ENCODE results near the gene PWWP2B.

The PWWP2B gene

DNA sequence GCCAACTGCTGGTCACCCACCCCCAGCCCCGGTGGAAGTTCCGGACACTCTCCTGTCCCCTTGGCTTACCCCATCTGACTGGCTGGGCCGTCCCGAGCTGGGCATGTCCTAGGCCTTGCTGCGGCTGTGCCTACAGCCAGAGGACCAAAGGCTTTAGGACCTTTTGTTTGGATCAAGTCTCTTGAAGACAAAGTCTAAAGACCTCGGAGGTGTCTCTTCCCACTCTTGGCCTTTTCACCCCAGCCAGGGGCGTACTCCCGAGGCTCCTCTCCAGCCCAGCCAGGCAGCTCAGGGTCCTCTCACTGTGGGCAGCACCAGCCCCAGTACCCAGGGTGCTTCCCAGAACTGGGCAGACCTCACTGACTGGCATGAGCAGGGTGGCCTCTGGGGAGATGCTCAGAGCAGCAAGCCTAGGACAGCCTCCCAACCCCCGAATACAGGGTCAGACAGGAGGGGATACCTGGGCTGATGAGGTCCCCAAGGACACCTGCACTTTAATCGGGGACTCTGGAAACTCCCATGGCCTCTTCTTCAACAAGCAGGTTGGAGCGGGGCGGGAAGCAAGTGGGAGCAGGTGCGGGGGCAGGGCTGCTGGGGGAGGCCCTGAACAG is 2.7 kb upstream of the PWWP2B start:
- no peak for DNase-seq (ENCODE audit: low read depth in 2 of 2)

GRCh38 chr10:132394936-132395703 is 1.9 kb upstream of the PWWP2B start:
- no peak for DNase-seq (ENCODE audit: low read depth in 2 of 2)

DNA sequence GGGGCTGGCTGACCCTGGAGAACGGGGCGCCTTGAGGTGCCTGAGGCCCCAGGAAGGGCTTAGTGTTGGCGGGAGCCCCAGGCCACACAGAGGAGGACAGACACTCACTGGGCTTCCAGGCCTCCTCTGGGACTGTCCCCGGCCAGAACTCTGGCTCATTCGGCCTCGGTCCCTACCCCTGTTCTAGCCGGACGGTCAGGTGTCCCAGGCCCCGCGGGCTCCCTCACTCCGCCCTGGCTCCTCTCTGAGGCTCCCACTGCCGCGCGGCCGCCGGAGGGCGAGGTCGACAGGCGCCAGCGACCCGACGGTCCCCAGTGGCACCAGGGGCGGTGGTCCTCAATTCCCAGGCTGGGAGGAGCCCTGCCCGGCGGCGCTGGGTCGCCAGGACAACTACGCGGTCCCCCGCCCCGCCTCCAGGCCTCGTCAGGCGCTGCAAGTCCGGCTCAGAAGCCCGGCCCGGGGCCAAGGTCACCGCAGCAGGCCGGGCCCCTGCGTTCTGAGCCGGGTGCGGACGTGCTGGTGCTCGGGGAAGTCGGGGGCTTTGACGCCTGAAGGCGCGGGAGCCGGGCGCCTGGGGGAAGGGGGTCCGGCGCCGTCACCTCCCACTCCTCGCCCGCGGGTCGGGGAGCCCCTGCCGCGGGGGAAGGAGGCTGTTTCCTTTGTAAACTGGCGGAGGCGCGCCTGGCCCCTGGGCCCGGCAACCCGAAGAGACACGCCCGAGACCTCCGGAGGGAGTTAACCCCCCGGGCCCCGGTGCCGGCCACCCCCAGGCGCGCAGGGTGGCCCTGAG is 1.1 kb upstream of the PWWP2B start:
- DNase-seq (ENCODE audit: low read depth in 2 of 2) = no peak

DNA sequence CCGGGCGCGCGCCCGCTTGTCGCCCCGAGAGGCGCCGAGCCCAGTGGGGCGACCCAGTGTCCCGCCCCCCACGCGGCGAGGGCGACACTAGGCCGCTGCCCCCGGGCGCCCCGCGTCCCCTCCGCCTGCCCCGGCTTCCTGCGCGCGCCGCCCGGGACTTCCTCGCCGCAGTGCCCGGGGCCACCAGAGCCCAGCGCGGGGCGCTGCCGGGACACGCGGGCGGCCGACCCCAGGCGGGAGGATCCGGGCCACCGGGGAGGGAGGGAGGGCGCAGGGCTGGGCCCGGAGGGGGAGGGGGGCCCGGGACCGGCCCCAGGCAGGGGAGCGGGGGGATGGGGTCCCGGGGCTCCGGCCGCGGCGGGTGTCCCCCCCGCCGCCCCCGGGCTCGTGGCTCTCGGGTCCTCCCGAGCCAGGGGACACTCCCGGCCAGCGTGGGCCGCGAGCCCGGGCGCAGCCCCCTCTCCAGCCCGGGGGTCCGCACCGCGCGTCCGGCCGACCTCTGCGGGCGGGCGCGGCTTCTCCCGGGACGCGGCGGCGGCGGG is 435 bp upstream of the PWWP2B start:
- no peak for DNase-seq (ENCODE audit: low read depth in 2 of 2)

DNA sequence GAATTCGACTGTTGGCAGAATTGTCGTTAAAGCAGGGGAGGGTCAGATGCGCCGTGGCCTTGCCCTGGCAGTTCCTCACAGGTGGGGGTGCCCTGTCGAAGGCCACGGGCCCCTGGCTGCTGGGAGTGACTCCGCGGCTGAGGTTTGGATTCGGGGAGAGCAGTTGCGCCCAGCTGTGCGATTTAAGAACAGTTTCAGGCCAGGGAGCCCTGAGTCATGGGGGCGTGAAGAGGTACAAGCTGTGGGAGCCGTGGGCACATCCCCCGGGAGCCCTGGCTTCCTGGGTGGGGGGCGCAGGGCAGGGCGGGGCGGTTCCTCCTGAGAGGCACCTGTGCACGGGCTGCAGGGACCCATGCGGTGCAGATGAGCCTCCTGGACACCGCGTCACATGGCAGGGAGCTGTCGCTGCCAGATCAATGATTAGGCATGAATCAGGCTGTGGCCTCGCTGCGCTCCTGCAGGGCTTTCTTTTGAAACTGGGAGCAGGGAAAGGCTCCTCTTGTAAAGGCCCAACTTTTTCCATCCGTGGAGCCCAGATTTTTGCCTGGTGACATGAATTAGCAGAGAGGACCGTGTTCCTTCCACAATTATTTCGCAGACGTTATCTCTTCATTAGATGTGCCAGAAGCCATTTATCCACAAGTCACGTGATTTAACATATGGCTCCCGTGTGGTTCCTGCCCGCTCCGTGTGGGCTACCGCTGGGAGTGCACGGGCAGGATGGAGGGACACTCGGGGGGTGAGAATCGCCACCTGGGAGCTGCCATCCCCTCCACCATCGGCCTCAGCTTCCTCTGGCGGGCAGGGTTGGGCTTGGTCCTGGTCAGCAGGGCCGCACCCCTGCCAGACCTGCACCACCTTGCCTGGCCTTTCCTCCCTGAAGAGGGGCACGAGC is 918 bp downstream of the PWWP2B start:
- peak in 1 of 2 donors; percentile 38 for DNase-seq (ENCODE audit: low read depth in 2 of 2)

- DNase-seq (ENCODE audit: low read depth in 2 of 2) = no peak
Measured at GRCh38 chr10:132398566-132398991, 1.6 kb downstream of the PWWP2B start.

DNA sequence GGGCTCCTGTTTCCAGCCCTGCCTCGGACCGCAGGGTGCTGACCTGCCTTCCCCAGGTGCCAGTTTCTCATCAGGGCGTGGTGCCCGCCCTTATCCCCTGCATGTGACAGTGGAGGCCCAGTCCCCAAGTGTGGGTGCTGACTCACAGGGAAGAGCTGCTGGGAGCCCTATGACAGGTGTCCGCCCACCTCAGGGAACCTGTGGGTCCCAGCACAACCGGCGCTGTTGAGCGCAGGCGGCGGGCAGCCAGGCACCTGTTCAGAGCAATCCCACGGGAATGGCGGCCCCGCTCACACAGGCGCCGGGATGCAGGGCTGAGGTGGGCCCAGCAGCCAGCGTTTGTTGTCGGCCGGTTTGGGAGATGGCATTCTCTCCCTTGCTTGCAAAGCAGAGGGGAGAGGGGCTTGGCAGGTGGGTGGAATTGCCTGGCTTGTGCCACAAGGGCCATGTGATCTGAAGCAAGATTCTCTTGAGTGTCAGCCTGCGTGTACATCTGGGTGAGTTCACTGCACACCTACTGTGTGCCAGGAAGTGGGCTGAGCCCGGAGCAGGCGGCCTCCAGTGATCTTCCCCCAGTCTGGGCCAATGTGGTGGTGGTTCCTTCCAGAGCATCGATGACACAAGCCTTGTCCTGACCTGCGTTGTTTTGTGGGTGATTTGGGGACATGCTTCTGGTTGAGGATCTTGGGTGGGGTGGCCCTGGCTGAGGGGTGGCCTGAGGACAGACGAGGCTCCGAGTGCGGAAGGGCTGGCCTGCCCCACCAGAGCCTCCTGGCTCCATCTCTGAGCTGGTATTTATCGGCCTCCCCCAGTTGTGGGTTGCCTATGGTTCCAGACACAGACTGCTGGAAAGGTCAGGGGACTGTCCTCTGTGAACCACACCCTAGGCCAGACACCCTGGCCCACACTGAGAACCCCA is 2.4 kb downstream of the PWWP2B start:
- no peak for DNase-seq (ENCODE audit: low read depth in 2 of 2)

DNA sequence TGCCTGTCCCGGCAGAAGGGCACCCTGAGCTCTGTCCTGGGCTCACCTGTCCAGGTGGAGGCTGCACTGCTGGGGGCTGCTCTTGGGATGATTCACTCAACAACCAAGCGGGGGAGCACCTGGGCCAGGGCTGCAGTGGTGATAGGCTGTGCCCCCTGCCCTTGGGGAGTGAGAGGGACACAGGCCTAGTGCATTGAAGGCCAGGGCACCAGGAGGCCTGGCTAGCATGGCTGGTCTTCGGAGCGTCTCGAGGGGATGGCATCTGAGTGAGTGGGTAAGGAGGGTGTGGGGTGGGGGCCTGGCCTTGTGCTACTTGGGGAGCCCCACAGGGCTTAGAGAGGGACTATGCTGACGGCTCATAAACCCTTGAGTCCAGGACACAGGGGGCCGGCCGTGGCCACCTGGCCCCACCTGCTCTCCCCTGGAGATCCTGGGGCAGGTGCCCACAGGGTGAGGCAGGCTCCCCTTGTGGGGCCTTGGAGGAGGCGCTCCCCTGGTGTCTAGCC is 3.1 kb downstream of the PWWP2B start:
- no peak for DNase-seq (ENCODE audit: low read depth in 2 of 2)

DNA sequence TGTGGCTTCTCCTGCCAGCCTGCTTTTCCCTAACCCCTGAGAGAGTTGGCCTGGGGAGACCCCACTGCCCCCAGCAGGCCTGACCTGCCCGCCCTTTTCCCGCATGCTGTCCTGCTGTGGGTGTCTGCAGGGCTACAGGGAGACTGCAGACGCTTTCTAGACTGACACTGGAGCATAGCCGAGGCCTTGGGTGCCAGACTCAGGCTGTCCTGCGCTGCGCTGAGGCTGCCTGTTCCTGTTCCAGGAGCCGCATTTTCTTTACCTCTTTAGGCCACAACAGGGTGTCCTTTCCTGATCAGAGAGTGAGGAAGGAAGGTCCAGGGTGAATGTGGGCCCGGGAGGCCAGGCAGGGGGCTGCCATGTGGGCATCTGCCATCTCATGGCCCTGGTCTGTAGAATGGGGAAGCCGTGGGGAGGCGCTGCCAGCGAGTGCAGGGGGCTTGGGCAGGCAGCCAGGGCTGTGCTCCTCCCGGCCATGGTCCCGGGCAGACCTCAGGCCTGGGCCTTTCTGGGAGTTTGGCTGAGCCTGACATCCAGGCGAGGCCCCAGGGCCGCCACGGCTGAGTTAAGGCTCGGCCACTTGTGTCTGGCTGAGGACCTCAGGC is 3.6 kb downstream of the PWWP2B start:
- no peak for DNase-seq (ENCODE audit: low read depth in 2 of 2)

DNA sequence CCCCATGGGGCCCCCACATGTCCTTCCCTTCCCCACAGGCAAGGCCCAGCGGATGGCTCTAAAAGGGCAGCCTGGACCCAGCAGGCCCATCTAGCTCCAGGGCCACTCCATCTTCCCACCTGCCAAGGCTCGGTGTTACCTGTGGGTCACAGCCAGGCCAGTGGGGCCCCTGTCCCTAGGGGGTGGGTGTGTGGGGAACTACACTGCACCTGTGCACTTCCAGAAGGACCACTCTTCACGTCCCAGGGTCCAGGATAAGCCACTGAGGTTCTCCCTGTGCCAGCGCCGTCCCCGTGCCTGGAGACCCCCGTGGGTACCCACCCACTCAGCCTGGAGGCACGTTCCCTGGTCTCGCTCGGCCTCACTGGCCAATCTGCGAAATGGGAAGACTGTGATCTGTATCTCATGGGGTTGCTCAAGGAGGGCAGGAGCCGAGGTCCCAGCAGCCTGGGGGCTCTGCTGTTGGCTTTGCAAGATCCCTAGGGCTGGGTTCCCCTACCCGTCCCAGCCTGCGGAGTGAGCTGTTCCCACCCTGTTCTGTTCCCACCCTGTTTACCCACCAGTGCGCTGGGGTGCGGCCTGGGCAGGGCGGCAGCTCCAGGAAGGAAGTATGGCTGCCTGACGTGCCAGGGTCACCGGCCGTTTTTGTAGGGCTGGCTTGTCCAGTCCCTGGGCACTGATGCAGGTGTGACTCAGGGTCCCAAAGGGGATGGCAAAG is 4.6 kb downstream of the PWWP2B start:
- DNase-seq (ENCODE audit: low read depth in 2 of 2) = no peak

DNA sequence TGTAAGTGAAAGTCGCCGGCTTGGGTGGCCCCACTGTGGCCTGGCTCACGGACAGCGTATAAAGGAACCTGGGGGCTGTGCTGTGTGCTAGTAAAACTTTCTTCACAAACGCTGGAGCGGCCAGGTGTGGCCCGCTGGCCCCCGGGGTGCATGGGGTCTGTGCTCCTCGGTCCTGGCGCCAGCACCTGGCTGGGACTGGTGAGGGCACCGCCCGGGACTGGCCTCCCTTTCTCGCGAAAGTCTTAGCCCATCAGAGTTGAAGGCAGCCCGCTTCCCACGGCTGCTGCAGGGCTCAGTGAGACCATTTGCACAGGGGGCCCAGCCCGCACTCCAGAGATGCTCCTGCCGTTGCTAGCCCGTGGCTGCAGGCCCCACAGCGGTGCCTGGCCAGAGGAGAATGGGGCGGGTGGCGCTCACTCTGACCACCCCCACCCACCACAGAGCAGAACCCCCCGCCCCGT is 5.8 kb downstream of the PWWP2B start:
- no peak for DNase-seq (ENCODE audit: low read depth in 2 of 2)

GRCh38 chr10:132403511-132404168 is 6.6 kb downstream of the PWWP2B start:
- DNase-seq (ENCODE audit: low read depth in 2 of 2) = no peak

GRCh38 chr10:132404169-132404880 is 7.3 kb downstream of the PWWP2B start:
- no peak for DNase-seq (ENCODE audit: low read depth in 2 of 2)

GRCh38 chr10:132404911-132405462 is 8.0 kb downstream of the PWWP2B start:
- DNase-seq (ENCODE audit: low read depth in 2 of 2) = no peak

- DNase-seq (ENCODE audit: low read depth in 2 of 2) = no peak
Measured at GRCh38 chr10:132405463-132405991, 8.5 kb downstream of the PWWP2B start.

DNA sequence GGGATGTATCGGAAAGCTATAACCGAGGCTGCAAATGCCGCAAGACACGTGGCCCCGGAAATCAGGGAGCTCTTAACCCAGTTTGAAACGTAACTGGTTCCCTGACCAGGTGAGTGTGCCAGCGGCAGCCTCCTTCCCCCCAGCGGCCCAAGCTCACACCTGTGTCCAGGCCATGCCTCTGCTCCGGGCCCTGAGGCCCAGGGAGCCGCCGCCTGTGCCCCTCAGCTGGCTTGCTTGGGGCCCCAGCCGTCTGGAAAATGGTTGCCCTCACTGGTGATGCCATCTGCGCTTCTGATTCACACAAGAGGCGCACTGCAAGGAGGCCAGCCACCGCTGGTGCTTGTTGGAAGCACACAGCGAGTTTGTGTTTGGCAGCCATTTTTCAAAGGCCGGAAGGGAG is 9.2 kb downstream of the PWWP2B start:
- no peak for DNase-seq (ENCODE audit: low read depth in 2 of 2)

DNA sequence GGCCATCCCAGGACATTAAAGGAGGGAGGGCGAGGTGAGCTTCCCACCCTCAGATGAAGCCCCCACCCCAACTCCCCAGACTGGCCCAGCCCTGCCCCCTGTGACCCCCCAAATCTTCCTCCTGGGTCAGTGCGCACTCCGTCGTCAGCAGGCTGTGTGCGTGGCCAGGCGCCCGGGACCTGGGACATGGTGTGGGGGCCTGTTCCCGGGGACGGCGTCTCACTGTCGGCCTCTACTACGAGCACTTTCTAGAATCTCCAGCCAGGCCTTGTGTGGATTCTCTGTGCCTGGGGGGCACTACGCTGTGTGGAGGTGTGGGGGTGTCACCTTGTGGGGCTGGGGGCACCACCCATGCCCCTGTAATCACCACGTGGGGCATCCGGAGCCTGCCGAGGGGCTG is 9.8 kb downstream of the PWWP2B start:
- DNase-seq (ENCODE audit: low read depth in 2 of 2) = no peak
